Panc1 (cell line): ENCODE measurements around the gene ARL13B. TPM values are rescaled to one million over a fixed set of nuclear protein-coding genes. Genes with fewer than 3 reads are reported as not detected.

Experiments
- ATAC-seq: fragments of 200-7000 bp; cut with Tn5 transposase; 2 replicates; pipeline ENCODE4 v1.9.1; 2020; ENCODE audit warnings: mild to moderate bottlenecking, moderate library complexity
- BruUV-seq: library from RNA; stranded (reverse); fragments of 400-500 nt; replicated peaks from 2 replicates; lab custom pipeline; 2021; lab: Mats Ljungman, UMichigan
- CTCF ChIA-PET: fragments of 300-600 bp; sonication (Branson Sonifier 250); formaldehyde crosslinking; loops from one replicate; lab custom pipeline; 2022; ENCODE audit warnings: antibody characterized with exemption; lab: Charles Lee
- POLR2A ChIA-PET: fragments of 300-600 bp; sonication (Branson Sonifier 250); formaldehyde crosslinking; loops from one replicate; lab custom pipeline; 2022; ENCODE audit warnings: antibody characterized with exemption; lab: Charles Lee
- DNase-seq: peaks from one replicate; pipeline ENCODE4 v3.0.0-alpha.2; 2010; ENCODE audit warnings: low read depth, low spot score
- H3K27ac ChIP-seq: 2 replicates; pipeline ENCODE4 v1.5.1; 2011; ENCODE audit warnings: mild to moderate bottlenecking, low read length, inconsistent platforms
- H3K27me3 ChIP-seq: fragments of 200-500 bp; sonication (Bioruptor generic); 2 replicates; pipeline ENCODE4 v1.6.0; 2014; ENCODE audit warnings: low read length, inconsistent platforms; ENCODE audit not compliant: control insufficient read depth, insufficient read depth
- H3K36me3 ChIP-seq: fragments of 200-500 bp; sonication (Bioruptor generic); 2 replicates; pipeline ENCODE4 v1.5.1; 2014; ENCODE audit warnings: inconsistent platforms, mild to moderate bottlenecking, low read length, moderate library complexity; ENCODE audit not compliant: control insufficient read depth, insufficient read depth
- H3K4me1 ChIP-seq: 2 replicates; pipeline ENCODE4 v1.5.1; 2011; ENCODE audit warnings: inconsistent platforms, mild to moderate bottlenecking, low read length, moderate library complexity; ENCODE audit not compliant: control insufficient read depth, insufficient read depth
- H3K4me3 ChIP-seq, 2 experiments: 2 replicates each; pipeline ENCODE4 v1.5.1; 2011 to 2012; ENCODE audit warnings: low read depth in 2 of 2, low read length in 2 of 2, mild to moderate bottlenecking in 2 of 2, inconsistent platforms in 1 of 2, moderate library complexity in 1 of 2
- H3K9me3 ChIP-seq: fragments of 200-500 bp; sonication (Bioruptor generic); 2 replicates; pipeline ENCODE4 v1.5.1; 2014; ENCODE audit warnings: low read depth, mild to moderate bottlenecking, inconsistent platforms, low read length, moderate library complexity; ENCODE audit not compliant: control insufficient read depth, insufficient read depth
- CTCF ChIP-seq: fragments of 450-650 bp; IDR thresholded peaks from 2 replicates; pipeline ENCODE4 v1.5.1; 2017; ENCODE audit warnings: mild to moderate bottlenecking
- POLR2AphosphoS5 ChIP-seq: IDR thresholded peaks from 2 replicates; pipeline ENCODE4 v1.6.1; 2012; ENCODE audit warnings: mild to moderate bottlenecking, low read depth, low read length, moderate library complexity
- REST ChIP-seq, 2 experiments: IDR thresholded peaks; 2 replicates each; pipeline ENCODE4 v1.6.1; 2011 to 2012; ENCODE audit warnings: low read depth in 2 of 2, control low read depth in 1 of 2, low read length in 1 of 2, mild to moderate bottlenecking in 1 of 2, moderate library complexity in 1 of 2; ENCODE audit not compliant: insufficient read depth in 1 of 2
- SIN3A ChIP-seq: IDR thresholded peaks from 2 replicates; pipeline ENCODE4 v1.6.1; 2012; ENCODE audit warnings: low read depth, mild to moderate bottlenecking, low read length, moderate library complexity, borderline replicate concordance; ENCODE audit not compliant: insufficient read depth
- TCF7L2 ChIP-seq: IDR thresholded peaks from 2 replicates; pipeline ENCODE4 v1.6.1; 2011; ENCODE audit warnings: mild to moderate bottlenecking, low read depth, low read length, inconsistent platforms
- in situ Hi-C: cut with HindIII; loops from 2 replicates; pipeline ENCODE4 v1.10.0; 2016; ENCODE audit warnings: low sequenced_read_pairs, low pct_unique_long_range_greater_than_20kb
- intact Hi-C: fragments of 100-400 bp; cut with micrococcal nuclease; formaldehyde crosslinking; loops from one replicate; pipeline ENCODE4 v1.10.0; 2022; ENCODE audit not compliant: unreplicated experiment
- total RNA-seq: library from RNA; stranded (reverse); gene quantifications from one replicate; pipeline ENCODE4 v1.2.1, GENCODE V29; 2021; ENCODE audit not compliant: unreplicated experiment

ARL13B gene
- total RNA-seq, 1 experiment from 2014 or later, result 26.6 TPM

DNA sequence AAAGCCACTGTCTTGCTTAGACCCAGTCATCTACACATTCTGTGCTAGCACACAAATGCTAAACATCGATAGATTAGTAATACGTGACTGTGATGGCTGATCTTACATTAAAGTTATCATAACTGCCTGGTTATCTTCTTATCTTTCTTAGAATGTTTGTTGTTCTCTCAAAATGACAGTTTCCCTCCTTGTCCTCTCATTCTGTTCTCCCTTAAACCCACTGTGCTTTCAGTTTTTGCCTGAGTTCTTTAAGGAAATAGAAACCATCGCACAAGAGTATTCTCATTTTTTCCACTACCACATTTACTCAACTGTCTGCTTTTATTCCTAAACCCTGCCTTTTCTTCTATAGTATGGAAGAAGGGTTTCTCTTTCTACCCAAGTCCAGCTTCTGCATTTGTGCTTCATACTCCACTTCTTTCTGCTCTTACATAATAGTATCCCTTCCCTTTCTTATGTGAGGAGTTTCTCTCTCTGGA, 31.3 kb downstream of the ARL13B start:
- CTCF ChIA-PET, result no interaction called here
- no peak overlapping the region for H3K27ac ChIP-seq
- in situ Hi-C loops, result no loop called here
- DNase-seq, result no peak
- BruUV-seq, result no TSS peak
- no peaks in the 10 kb centered on the region for H3K4me1 ChIP-seq
- no peaks in the 10 kb centered on the region for H3K27me3 ChIP-seq
- H3K4me3 ChIP-seq, result no peak overlapping the region
- H3K36me3 ChIP-seq, result no peaks in the 10 kb centered on the region; the same call in 1 of the 2 replicates
- H3K9me3 ChIP-seq, result no peaks in the 10 kb centered on the region
- POLR2A ChIA-PET, result no interaction called here
- ATAC-seq, result no peak
- intact Hi-C loops, result no loop called here
- TF ChIP-seq REST (IDR thresholded peaks at IDR 0.05; ENCODE audit: insufficient read depth in 1 of 2, low read depth in 2 of 2, low read length in 1 of 2), result no peak
- TF ChIP-seq TCF7L2, result no peak
- TF ChIP-seq SIN3A, result no peak
- TF ChIP-seq CTCF, result no peak
- TF ChIP-seq POLR2AphosphoS5, result no peak

DNA sequence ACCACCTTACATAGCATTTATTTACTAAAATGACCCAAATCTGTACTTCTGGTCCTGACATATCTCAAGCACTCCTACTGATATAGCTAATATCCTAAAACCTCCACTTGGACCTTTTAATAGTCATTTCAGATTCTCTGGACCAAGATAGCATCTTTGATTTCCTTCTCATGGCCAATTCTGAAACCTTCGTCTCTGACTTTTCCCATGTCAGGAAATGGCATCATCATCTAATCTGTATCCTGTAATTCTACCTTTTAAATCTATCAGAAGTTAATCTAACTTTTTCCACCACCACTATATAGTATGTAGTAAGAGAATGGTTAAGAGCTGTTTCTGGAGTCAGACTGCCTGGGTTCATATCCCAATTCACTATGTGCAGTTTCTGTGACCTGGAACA, 32.2 kb downstream of the ARL13B start:
- H3K36me3 ChIP-seq, result no peaks in the 10 kb centered on the region; the same call in 1 of the 2 replicates
- DNase-seq, result no peak
- H3K27ac ChIP-seq, result no peak overlapping the region
- no peak overlapping the region for H3K4me3 ChIP-seq
- no peaks in the 10 kb centered on the region for H3K4me1 ChIP-seq
- POLR2A ChIA-PET, result no interaction called here
- no TSS peak for BruUV-seq
- no peaks in the 10 kb centered on the region for H3K27me3 ChIP-seq
- in situ Hi-C loops, result no loop called here
- no peak for ATAC-seq
- CTCF ChIA-PET, result no interaction called here
- no peaks in the 10 kb centered on the region for H3K9me3 ChIP-seq
- no peak for TF ChIP-seq CTCF
- no peak for TF ChIP-seq POLR2AphosphoS5
- TF ChIP-seq SIN3A, result no peak
- intact Hi-C loops, result no loop called here
